ENCODE measurements around the gene ZDHHC19. TPM values are rescaled to one million over a fixed set of nuclear protein-coding genes. Genes with fewer than 3 reads are reported as not detected.
A peak's percentile ranks its signal among the peaks of the same experiment; 100 is the strongest.

The ZDHHC19 gene
- 1.4 TPM in 1 of 2 replicates, not detected in the other for total RNA-seq
- polyA plus RNA-seq, result 0.26 and 1.1 TPM in 2 replicates

- peak in 1 of 2 donors; percentile 50 for DNase-seq (ENCODE audit: low read depth in 1 of 2, low spot score in 1 of 2)
These were observed at the start of gene ZDHHC19 for GRCh38 chr3:196210673-196211556. Gene ZDHHC19, minus strand, starts transcription at chr3:196211400. Its CDS starts 85 bp downstream, at chr3:196211315.

GRCh38 chr3:196260784-196261183 is 49.6 kb upstream of the ZDHHC19 start:
- Histone ChIP-seq H3K27ac (no peak overlapping the region), H3K9me3 (ENCODE audit: low read depth) (no peaks in the 10 kb centered on the region), H3K27me3 (no peaks in the 10 kb centered on the region), H3K36me3 (peaks cover 34% of the 10 kb centered on the region), H3K4me1 (ENCODE audit: low read depth) (no peaks in the 10 kb centered on the region), H3K4me3 (no peak overlapping the region)
- no peak for DNase-seq (ENCODE audit: low read depth in 1 of 2, low spot score in 1 of 2)
- no peak for TF ChIP-seq CTCF (IDR thresholded peaks at IDR 0.05; ENCODE audit: low read depth, low read length)

More at GRCh38 chr3:196210673-196211556, at the start of gene ZDHHC19:
- Histone ChIP-seq H3K9me3 (ENCODE audit: low read depth) (no peaks in the 10 kb centered on the region), H3K4me1 (ENCODE audit: low read depth) (no peaks in the 10 kb centered on the region), H3K4me3 (no peak within 1 kb of the TSS), H3K36me3 (no peaks in the 10 kb centered on the region), H3K27ac (no peak within 1 kb of the TSS), H3K27me3 (peaks cover 7% of the 10 kb centered on the region)
- TF ChIP-seq CTCF (IDR thresholded peaks at IDR 0.05; ENCODE audit: low read depth, low read length), result no peak

- peaks cover 34% of the 10 kb centered on the region for H3K36me3 ChIP-seq
- DNase-seq (ENCODE audit: low read depth in 1 of 2, low spot score in 1 of 2), result no peak
- no peaks in the 10 kb centered on the region for H3K4me1 ChIP-seq (ENCODE audit: low read depth)
- peak overlapping the region; percentile 56 for H3K27ac ChIP-seq
- H3K9me3 ChIP-seq (ENCODE audit: low read depth), result no peaks in the 10 kb centered on the region
- H3K27me3 ChIP-seq, result no peaks in the 10 kb centered on the region
- H3K4me3 ChIP-seq, result no peak overlapping the region
- TF ChIP-seq CTCF (IDR thresholded peaks at IDR 0.05; ENCODE audit: low read depth, low read length), result no peak
These were observed 44.6 kb upstream of the ZDHHC19 start for GRCh38 chr3:196255776-196256175.

- Histone ChIP-seq H3K27me3 (no peaks in the 10 kb centered on the region), H3K4me1 (ENCODE audit: low read depth) (no peaks in the 10 kb centered on the region), H3K36me3 (peaks cover 29% of the 10 kb centered on the region), H3K27ac (peak overlapping the region; percentile 56), H3K4me3 (no peak overlapping the region), H3K9me3 (ENCODE audit: low read depth) (no peaks in the 10 kb centered on the region)
- no peak for DNase-seq (ENCODE audit: low read depth in 1 of 2, low spot score in 1 of 2)
- TF ChIP-seq CTCF (IDR thresholded peaks at IDR 0.05; ENCODE audit: low read depth, low read length), result no peak
These were observed 43.4 kb upstream of the ZDHHC19 start for GRCh38 chr3:196254376-196255283.

- H3K4me3 ChIP-seq, result no peak overlapping the region
- no peak for DNase-seq (ENCODE audit: low read depth in 1 of 2, low spot score in 1 of 2)
- H3K4me1 ChIP-seq (ENCODE audit: low read depth), result no peaks in the 10 kb centered on the region
- peaks cover 34% of the 10 kb centered on the region for H3K36me3 ChIP-seq
- H3K9me3 ChIP-seq (ENCODE audit: low read depth), result no peaks in the 10 kb centered on the region
- H3K27ac ChIP-seq, result no peak overlapping the region
- no peaks in the 10 kb centered on the region for H3K27me3 ChIP-seq
- no peak for TF ChIP-seq CTCF (IDR thresholded peaks at IDR 0.05; ENCODE audit: low read depth, low read length)
These were observed 40.7 kb upstream of the ZDHHC19 start for GRCh38 chr3:196251918-196252317.
